Adrenal gland (tissue), 12 donors: ENCODE measurements around the gene DPPA4. TPM values are rescaled to one million over a fixed set of nuclear protein-coding genes. Genes with fewer than 3 reads are reported as not detected.

Experiments
- DNase-seq, 7 donors: peaks; one replicate each; pipeline ENCODE4 v3.0.0-alpha.2; 2019 to 2020
- H3K27ac ChIP-seq, 5 donors: fragments of 200-600 bp; sonication (generic) in 4 of 5; 1 replicate in 3 of 5; 2 replicates in 2 of 5; pipeline versions ENCODE4 v1.5.1 to v1.8.0; 2016 to 2020; ENCODE audit warnings: mild to moderate bottlenecking in 1 of 5
- H3K27me3 ChIP-seq: fragments of 200-600 bp; 2 replicates; pipeline ENCODE4 v1.8.0; 2021
- H3K36me3 ChIP-seq, 2 donors: fragments of 200-600 bp; replicated peaks in 1 of 2; 1 replicate in 1 of 2; 2 replicates in 1 of 2; pipeline versions ENCODE4 v1.5.1 to v1.8.0; 2018 to 2022
- H3K4me1 ChIP-seq, 2 donors: fragments of 200-600 bp; replicated peaks in 1 of 2; 1 replicate in 1 of 2; 2 replicates in 1 of 2; pipeline versions ENCODE4 v1.5.1 to v1.8.0; 2018 to 2021
- H3K4me3 ChIP-seq, 4 donors: fragments of 200-600 bp; sonication (generic) in 3 of 4; one replicate each; pipeline ENCODE4 v1.5.1; 2016 to 2018
- H3K9me3 ChIP-seq, 3 donors: fragments of 200-600 bp; sonication (generic) in 1 of 3; replicated peaks in 1 of 3; 1 replicate in 2 of 3; 2 replicates in 1 of 3; pipeline versions ENCODE4 v1.5.1 to v1.8.0; 2016 to 2021
- POLR2A ChIP-seq, 2 donors: fragments of 450-650 bp; IDR thresholded peaks; one replicate each; pipeline ENCODE4 v1.6.1; 2017; ENCODE audit warnings: antibody characterized with exemption in 2 of 2, mild to moderate bottlenecking in 2 of 2, moderate library complexity in 1 of 2
- WGBS, 4 donors: extraction: QIAGEN DNeasy Blood & Tissue Kit in 2 of 4; methylation state at CpG; one replicate each; pipeline versions ENCODE4 v1.1.5 to v1.1.7; 2013 to 2017; 5-methylcytosine and 5-hydroxymethylcytosine counted together
- intact Hi-C, 2 donors: fragments of 100-400 bp; cut with DNase I; formaldehyde crosslinking; loops; one replicate each; pipeline versions ENCODE4 v1.14.1 to v1.15.0; 2022 to 2023
- polyA plus RNA-seq, 3 donors: library from polyadenylated mRNA; stranded (reverse); fragments of 200-250 nt in 2 of 3; fragments of 350-450 nt in 1 of 3; fragmentation: Illumina TruSeq in 1 of 3; extraction: RNeasy Lipid Tissue Mini Kit (QIAGEN cat#74804) in 1 of 3; gene quantifications; one replicate each; pipeline ENCODE4 v1.2.3, GENCODE V29; 2013 to 2014
- total RNA-seq, 9 donors: library from RNA; depleted of rRNA in 4 of 9; stranded (reverse); fragments of >200 nt in 4 of 9; fragments of 120-200 nt in 1 of 9; fragmentation: NEBNext Ultra II Directional in 1 of 9; extraction: Animal tissue kit (Norgen Biotek cat#: 25700) in 1 of 9; gene quantifications; one replicate each; pipeline versions ENCODE4 v1.1.0 to v1.2.4, GENCODE V29; 2013 to 2023
- TF ChIP-seq, protein P1 (sequence below), 6 experiments: fragments of 450-650 bp in 4 of 6; fragments of 200-600 bp in 2 of 6; sonication (generic) in 1 of 6; IDR thresholded peaks; 1 replicate in 5 of 6; 2 replicates in 1 of 6; pipeline versions ENCODE4 v1.5.1 to v1.8.0; 2016 to 2021; ENCODE audit warnings: antibody characterized with exemption in 6 of 6, mild to moderate bottlenecking in 2 of 6, moderate library complexity in 1 of 6
- donor health status: healthy with polysubstance abuse.
- donor health status: Bipolar disorder and iron deficiency.
- donor health status: DM: yes; HTN: yes; CAD: no.
- donor health status: DM: no; HTN: no; CAD: no.
- donor health status: DM: no; HTN: no; CAD: no.
- donor health status: DM: yes; HTN: yes; CAD: no.

Gene DPPA4
- total and polyA plus RNA-seq, 12 donors = 0.16 to 5.3 (median 0.55) TPM; not detected in 5

DNA sequence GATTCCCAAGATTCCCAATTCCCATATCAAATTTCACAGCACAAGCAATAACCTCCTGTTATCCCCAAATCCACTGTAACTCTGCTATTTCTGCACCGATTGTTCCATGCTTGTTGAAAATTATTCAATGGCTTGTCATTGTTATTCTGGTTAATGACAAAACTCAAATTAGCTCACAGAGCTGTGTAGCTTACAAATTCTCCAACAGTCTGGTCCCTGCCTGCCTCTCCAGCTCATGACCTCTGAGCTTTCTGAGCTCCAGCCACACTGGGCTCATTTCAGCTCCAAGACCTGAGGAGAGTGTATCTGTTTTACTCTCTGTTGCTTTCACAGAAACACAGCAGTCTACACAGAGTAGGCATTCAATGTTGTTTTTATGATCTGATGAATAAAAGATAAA is 24.3 kb downstream of the DPPA4 start:
- Histone ChIP-seq H3K27ac (no peak overlapping the region), H3K9me3 (no peaks in the 10 kb centered on the region), H3K36me3 (no peaks in the 10 kb centered on the region), H3K4me1 (no peaks in the 10 kb centered on the region), H3K4me3 (no peak overlapping the region), H3K27me3 (no peaks in the 10 kb centered on the region)
- WGBS, 4 donors = 74 to 93% (median 79%) methylated on average over 1 of the region's 1 CpG
- intact Hi-C loops = no loop called here
- TF ChIP-seq, protein P1, sequence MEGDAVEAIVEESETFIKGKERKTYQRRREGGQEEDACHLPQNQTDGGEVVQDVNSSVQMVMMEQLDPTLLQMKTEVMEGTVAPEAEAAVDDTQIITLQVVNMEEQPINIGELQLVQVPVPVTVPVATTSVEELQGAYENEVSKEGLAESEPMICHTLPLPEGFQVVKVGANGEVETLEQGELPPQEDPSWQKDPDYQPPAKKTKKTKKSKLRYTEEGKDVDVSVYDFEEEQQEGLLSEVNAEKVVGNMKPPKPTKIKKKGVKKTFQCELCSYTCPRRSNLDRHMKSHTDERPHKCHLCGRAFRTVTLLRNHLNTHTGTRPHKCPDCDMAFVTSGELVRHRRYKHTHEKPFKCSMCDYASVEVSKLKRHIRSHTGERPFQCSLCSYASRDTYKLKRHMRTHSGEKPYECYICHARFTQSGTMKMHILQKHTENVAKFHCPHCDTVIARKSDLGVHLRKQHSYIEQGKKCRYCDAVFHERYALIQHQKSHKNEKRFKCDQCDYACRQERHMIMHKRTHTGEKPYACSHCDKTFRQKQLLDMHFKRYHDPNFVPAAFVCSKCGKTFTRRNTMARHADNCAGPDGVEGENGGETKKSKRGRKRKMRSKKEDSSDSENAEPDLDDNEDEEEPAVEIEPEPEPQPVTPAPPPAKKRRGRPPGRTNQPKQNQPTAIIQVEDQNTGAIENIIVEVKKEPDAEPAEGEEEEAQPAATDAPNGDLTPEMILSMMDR (IDR thresholded peaks at IDR 0.05) = no peak
- no peak for TF ChIP-seq POLR2A (IDR thresholded peaks at IDR 0.05)
- DNase-seq = no peak

DNA sequence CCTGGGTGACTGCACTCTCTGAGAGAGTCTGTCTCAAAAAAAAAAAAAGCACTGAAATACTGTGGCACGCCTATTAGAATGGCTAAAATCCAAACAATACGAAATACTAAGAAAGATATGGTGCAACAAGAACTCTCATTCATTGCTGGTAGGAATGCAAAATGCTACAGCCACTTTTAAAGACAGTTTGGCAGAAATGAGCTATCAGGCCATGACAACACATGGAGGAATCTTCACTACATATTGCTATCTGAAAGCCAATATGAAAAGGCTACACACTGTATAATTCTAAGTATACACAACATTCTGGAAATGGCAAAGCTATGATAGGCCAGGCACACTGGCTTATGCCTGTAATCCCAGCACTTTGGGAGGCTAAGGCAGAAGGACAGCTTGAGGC is 39.9 kb downstream of the DPPA4 start:
- TF ChIP-seq, protein P1 (IDR thresholded peaks at IDR 0.05) = no peak
- no peak for TF ChIP-seq POLR2A (IDR thresholded peaks at IDR 0.05)
- intact Hi-C loops = no loop called here
- Histone ChIP-seq H3K36me3 (no peaks in the 10 kb centered on the region), H3K9me3 (no peaks in the 10 kb centered on the region), H3K4me1 (no peaks in the 10 kb centered on the region), H3K27ac (no peak overlapping the region), H3K4me3 (no peak overlapping the region), H3K27me3 (no peaks in the 10 kb centered on the region)
- no peak for DNase-seq
- WGBS, 4 donors = 75 to 81% (median 77%) methylated on average over 2 of the region's 2 CpGs

DNA sequence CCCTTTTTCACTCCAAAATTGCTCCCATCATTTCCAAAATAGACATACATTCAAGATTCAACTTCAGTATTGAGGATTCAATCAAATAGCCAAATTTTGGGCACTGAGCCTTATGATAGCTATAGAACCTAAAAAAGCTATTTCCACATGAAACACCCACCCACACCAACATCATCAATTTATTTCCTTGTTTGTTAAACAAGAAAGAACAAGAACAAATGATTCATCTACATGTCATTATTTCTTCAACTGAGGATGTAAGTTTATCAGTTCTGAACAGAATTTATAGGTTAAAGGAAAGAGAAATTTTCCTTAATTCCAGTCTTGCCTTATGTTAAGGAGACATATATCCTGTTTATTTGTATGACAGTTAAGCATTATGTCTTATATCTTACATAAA is 53.3 kb downstream of the DPPA4 start:
- Histone ChIP-seq H3K27ac (no peak overlapping the region), H3K4me3 (no peak overlapping the region), H3K9me3 (no peaks in the 10 kb centered on the region), H3K36me3 (no peaks in the 10 kb centered on the region), H3K27me3 (no peaks in the 10 kb centered on the region), H3K4me1 (no peaks in the 10 kb centered on the region)
- DNase-seq = no peak
- intact Hi-C loops = no loop called here
- no peak for TF ChIP-seq POLR2A (IDR thresholded peaks at IDR 0.05)
- TF ChIP-seq, protein P1 (IDR thresholded peaks at IDR 0.05) = no peak

DNA sequence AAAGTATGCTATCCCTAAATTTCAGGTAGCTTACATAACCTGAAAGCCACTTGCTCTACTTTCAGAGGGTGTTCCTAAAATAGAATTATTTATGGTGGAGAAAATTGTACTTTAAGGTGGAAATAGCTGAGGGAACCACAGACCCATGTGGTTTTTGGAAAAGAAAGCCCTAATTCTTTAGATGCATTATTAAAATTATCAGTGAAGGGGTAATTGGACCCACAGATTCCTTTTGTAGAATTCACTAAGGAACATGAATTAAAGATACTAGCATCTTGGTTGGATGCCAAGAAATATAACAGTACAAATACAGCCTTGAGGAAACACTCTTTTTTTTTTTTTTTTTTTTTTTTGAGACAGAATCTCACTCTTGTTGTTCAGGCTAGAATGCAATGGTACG is 58.8 kb downstream of the DPPA4 start:
- 56 to 92% (median 80%) methylated on average over 1 of the region's 1 CpG for WGBS, 4 donors
- Histone ChIP-seq H3K36me3 (no peaks in the 10 kb centered on the region), H3K9me3 (no peaks in the 10 kb centered on the region), H3K27ac (no peak overlapping the region), H3K27me3 (no peaks in the 10 kb centered on the region), H3K4me3 (no peak overlapping the region), H3K4me1 (no peaks in the 10 kb centered on the region)
- intact Hi-C loops = loop anchor here in 1 of 2 donors (10.0 kb wide), 1 partner anchor 1036 kb away; no protein-coding TSS in a partner anchor
- no peak for DNase-seq
- no peak for TF ChIP-seq POLR2A (IDR thresholded peaks at IDR 0.05)
- TF ChIP-seq, protein P1 (IDR thresholded peaks at IDR 0.05) = no peak
